Upper lobe of left lung (tissue), 6 donors: ENCODE data around the gene PRICKLE3. TPM values are rescaled to one million over a fixed set of nuclear protein-coding genes. Genes with fewer than 3 reads are reported as not detected.

ENCODE experiments used
- ATAC-seq, 2 donors: fragments of 200-7000 bp; cut with Tn5 transposase; one replicate each; pipeline ENCODE4 v1.9.1; 2022; ENCODE audit warnings: mild to moderate bottlenecking in 2 of 2, moderate library complexity in 2 of 2; ENCODE audit not compliant: low FRiP score in 2 of 2
- DNase-seq, 2 donors: peaks; one replicate each; pipeline ENCODE4 v3.0.0-alpha.2; 2019 to 2020
- H3K27ac ChIP-seq, 4 donors: fragments of 200-600 bp; sonication (generic); one replicate each; pipeline ENCODE4 v1.5.1; 2016 to 2019
- H3K27me3 ChIP-seq, 4 donors: fragments of 200-600 bp; sonication (generic); one replicate each; pipeline ENCODE4 v1.5.1; 2017 to 2019
- H3K36me3 ChIP-seq, 4 donors: fragments of 200-600 bp; sonication (generic); one replicate each; pipeline ENCODE4 v1.5.1; 2016 to 2019
- H3K4me1 ChIP-seq, 4 donors: fragments of 200-600 bp; sonication (generic); one replicate each; pipeline ENCODE4 v1.5.1; 2018 to 2019
- H3K4me3 ChIP-seq, 4 donors: fragments of 200-600 bp; sonication (generic); one replicate each; pipeline ENCODE4 v1.5.1; 2017 to 2019; ENCODE audit warnings: mild to moderate bottlenecking in 2 of 4, moderate library complexity in 1 of 4
- H3K9me3 ChIP-seq, 4 donors: fragments of 200-600 bp; sonication (generic); one replicate each; pipeline ENCODE4 v1.5.1; 2018 to 2019
- CTCF ChIP-seq, 6 experiments: fragments of 450-650 bp in 4 of 6; fragments of 200-600 bp in 2 of 6; sonication (generic) in 2 of 6; IDR thresholded peaks; one replicate each; pipeline ENCODE4 v1.5.1; 2016 to 2019; ENCODE audit warnings: antibody characterized with exemption in 6 of 6
- EP300 ChIP-seq, 4 donors: sonication (generic); formaldehyde crosslinking; IDR thresholded peaks; one replicate each; pipeline ENCODE4 v1.5.1; 2017; ENCODE audit warnings: antibody characterized with exemption in 4 of 4, control low read depth in 2 of 4
- POLR2A ChIP-seq, 4 donors: fragments of 450-650 bp; IDR thresholded peaks; one replicate each; pipeline ENCODE4 v1.5.1; 2016 to 2017; ENCODE audit warnings: antibody characterized with exemption in 4 of 4, mild to moderate bottlenecking in 2 of 4
- POLR2AphosphoS5 ChIP-seq, 2 donors: sonication (generic); formaldehyde crosslinking; IDR thresholded peaks; one replicate each; pipeline ENCODE4 v1.5.1; 2017; ENCODE audit warnings: antibody characterized with exemption in 2 of 2
- WGBS, 2 donors: methylation state at CpG; one replicate each; pipeline ENCODE4 v1.1.5; 2017 to 2018; 5-methylcytosine and 5-hydroxymethylcytosine counted together
- total RNA-seq, 6 donors: library from RNA; depleted of rRNA in 4 of 6; stranded (reverse); fragments of >200 nt in 4 of 6; gene quantifications; one replicate each; pipeline versions ENCODE4 v1.1.0 to v1.2.1, GENCODE V29; 2016 to 2021
- donor health status: DM: no; HTN: no; CAD: no; lungs with moderate emphysema.
- donor health status: DM: no; HTN: yes; CAD: no; lungs with severe emphysema.

PRICKLE3 gene
- total RNA-seq, 6 donors from 2014 or later: 14.4 to 43.0 (median 19.7) TPM

DNA sequence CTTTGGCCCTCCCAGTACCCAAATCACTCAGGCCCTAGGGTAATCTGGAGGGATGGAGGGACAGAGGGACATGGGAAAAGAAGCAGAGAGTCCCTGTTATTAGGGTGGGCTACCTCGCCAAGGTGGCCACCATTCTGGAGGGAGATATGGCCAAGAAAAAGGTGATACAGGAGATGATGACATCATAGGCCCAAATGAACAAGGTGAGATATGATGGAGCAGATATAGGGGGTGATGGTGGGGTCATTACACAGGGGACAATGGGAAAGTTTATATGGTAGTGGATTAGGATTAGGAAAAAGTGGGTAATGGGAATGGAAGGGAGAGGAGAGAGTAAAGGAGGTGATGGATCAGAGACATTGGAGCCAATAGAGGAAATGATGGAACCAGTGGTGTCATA is 26.7 kb upstream of the PRICKLE3 start:
- ATAC-seq (no peak), DNase-seq (no peak)
- no peaks in the 10 kb centered on the region for H3K27me3 ChIP-seq
- no peak for TF ChIP-seq EP300 (IDR thresholded peaks at IDR 0.05)
- no peak for TF ChIP-seq POLR2A (IDR thresholded peaks at IDR 0.05)
- no peak for TF ChIP-seq POLR2AphosphoS5 (IDR thresholded peaks at IDR 0.05)
- no peak for TF ChIP-seq CTCF (IDR thresholded peaks at IDR 0.05)
- H3K4me3 ChIP-seq: no peak overlapping the region
- no peak overlapping the region for H3K27ac ChIP-seq
- H3K9me3 ChIP-seq: no peaks in the 10 kb centered on the region
- 63 to 83% methylated on average over 1 of the region's 1 CpG for WGBS, 2 donors
- no peaks in the 10 kb centered on the region for H3K36me3 ChIP-seq
- H3K4me1 ChIP-seq: no peaks in the 10 kb centered on the region

DNA sequence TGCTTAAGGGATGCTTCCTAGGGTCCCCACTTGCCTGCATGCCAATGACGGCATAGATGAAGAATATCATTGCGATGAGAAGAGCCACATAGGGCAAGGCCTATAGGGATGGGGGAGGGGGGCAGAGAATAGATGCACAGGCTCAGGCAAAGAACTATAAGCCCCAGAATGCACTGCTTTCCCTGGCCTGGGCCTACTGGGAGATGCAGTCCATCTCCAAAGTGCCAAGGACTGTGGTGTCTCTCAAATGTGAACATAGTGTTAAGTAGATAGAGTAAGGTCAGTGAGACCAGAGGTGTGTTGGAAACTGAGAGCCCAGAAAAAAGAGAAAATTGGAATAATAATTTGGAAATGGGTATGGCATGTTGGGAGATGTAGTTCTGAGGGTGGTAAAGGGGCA is 26.0 kb upstream of the PRICKLE3 start:
- Histone ChIP-seq H3K36me3 (no peaks in the 10 kb centered on the region), H3K27me3 (no peaks in the 10 kb centered on the region), H3K4me3 (no peak overlapping the region), H3K4me1 (no peaks in the 10 kb centered on the region), H3K9me3 (no peaks in the 10 kb centered on the region), H3K27ac (no peak overlapping the region)
- DNase-seq (no peak), ATAC-seq (no peak)
- TF ChIP-seq CTCF (IDR thresholded peaks at IDR 0.05) (no peak), EP300 (IDR thresholded peaks at IDR 0.05) (no peak), POLR2A (IDR thresholded peaks at IDR 0.05) (no peak), POLR2AphosphoS5 (IDR thresholded peaks at IDR 0.05) (no peak)
- 73 to 83% methylated on average over 1 to 2 of the region's 2 CpGs for WGBS, 2 donors

DNA sequence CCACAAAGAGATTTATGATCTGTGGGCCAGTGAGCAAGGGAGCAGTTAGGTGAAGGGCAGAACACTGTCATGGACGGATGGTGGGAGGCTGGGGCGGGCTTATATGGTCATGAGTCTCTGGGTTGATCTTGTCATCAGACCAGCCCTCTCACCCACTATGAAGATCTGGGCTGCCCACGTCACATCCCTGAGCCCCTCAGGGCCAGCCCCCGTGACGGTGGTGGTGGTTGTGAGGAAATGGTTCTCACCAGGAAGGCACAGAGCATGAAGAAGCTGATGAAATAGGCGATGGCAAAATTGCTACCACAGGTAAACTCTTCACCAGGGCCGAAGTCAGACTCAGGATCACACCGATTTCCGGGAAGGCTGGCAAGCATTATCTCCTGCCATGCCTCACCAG is 24.9 kb upstream of the PRICKLE3 start:
- Histone ChIP-seq H3K27me3 (no peaks in the 10 kb centered on the region), H3K36me3 (no peaks in the 10 kb centered on the region), H3K27ac (no peak overlapping the region), H3K4me1 (no peaks in the 10 kb centered on the region), H3K4me3 (no peak overlapping the region), H3K9me3 (no peaks in the 10 kb centered on the region)
- 81% methylated on average over 9 of the region's 9 CpGs; no CpG with 5 or more reads in 1 of the 2 donors for WGBS, 2 donors
- TF ChIP-seq EP300 (IDR thresholded peaks at IDR 0.05) (no peak), POLR2AphosphoS5 (IDR thresholded peaks at IDR 0.05) (no peak), POLR2A (IDR thresholded peaks at IDR 0.05) (no peak), CTCF (IDR thresholded peaks at IDR 0.05) (no peak)
- ATAC-seq (no peak), DNase-seq (no peak)

DNA sequence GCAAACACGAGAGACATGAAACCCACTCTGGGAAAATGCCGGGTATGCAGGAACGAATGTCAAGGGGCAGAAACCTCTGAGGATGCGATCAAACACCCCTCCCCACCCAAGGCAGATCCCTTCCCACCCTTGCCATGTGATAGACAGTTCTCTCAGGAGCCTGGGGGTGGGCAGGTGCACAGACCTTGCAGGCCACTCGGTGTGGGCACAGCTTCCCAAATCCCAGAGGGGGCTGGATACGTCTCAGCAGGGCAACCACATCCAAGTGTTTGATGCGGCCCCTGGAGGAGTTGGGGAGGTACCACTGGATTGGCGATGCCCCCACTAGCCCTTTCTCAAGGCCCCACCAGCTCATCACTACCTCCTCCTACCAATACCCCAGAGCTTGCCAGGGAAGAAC is 24.2 kb upstream of the PRICKLE3 start:
- no peak for ATAC-seq
- Histone ChIP-seq H3K9me3 (no peaks in the 10 kb centered on the region), H3K27ac (no peak overlapping the region), H3K4me3 (no peak overlapping the region), H3K4me1 (no peaks in the 10 kb centered on the region), H3K27me3 (no peaks in the 10 kb centered on the region), H3K36me3 (no peaks in the 10 kb centered on the region)
- DNase-seq: no peak
- TF ChIP-seq POLR2AphosphoS5 (IDR thresholded peaks at IDR 0.05) (no peak), CTCF (IDR thresholded peaks at IDR 0.05) (no peak), POLR2A (IDR thresholded peaks at IDR 0.05) (no peak), EP300 (IDR thresholded peaks at IDR 0.05) (no peak)
- WGBS, 2 donors: 72% methylated on average over 8 of the region's 8 CpGs; no CpG with 5 or more reads in 1 of the 2 donors

DNA sequence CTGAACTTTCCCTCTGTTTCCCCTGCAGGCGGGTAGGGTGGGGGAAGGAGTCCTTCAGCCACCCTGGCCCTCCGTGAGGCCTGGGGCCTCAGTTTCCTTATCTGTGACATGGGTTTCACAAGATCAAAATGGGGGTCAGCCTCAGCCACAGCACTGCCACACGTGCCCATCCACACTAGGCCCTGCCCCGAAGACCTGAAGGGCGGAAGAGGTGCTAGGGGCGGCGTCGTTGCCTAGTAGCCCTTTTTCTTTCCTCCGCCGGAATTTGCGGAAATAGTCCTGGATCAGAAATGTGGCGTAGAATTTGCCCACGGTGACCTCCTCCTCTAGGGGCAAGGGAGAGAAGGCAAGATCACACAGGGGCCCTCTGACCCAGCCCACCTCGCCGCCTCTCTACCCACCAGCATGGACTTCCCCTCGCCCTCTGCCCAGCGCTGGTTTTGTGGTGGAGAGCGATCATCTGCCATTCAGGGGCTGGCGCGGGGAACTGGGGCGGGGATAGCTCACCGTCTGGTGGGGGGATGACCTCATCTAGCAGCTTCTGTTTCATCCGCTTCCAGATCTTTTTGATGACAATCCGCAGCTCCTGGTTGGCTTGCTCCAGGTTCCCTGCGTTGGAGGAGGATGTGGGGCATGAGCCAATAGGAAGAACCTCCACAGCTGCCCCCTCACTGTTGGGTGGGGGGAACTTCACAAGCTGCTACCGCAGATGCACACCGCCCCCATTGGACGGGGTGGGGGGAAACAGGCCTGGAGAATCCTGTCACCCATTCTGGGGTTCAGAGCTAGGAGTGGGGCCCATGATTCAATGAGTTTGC is 23.5 kb upstream of the PRICKLE3 start:
- no peak for ATAC-seq
- no peaks in the 10 kb centered on the region for H3K4me1 ChIP-seq
- WGBS, 2 donors: 26 to 57% methylated on average over 7 to 27 of the region's 28 CpGs
- no peak overlapping the region for H3K4me3 ChIP-seq
- H3K27ac ChIP-seq: no peak overlapping the region
- no peaks in the 10 kb centered on the region for H3K27me3 ChIP-seq
- no peaks in the 10 kb centered on the region for H3K9me3 ChIP-seq
- DNase-seq: no peak
- TF ChIP-seq POLR2A (IDR thresholded peaks at IDR 0.05) (no peak), EP300 (IDR thresholded peaks at IDR 0.05) (no peak), CTCF (IDR thresholded peaks at IDR 0.05) (no peak), POLR2AphosphoS5 (IDR thresholded peaks at IDR 0.05) (no peak)
- no peaks in the 10 kb centered on the region for H3K36me3 ChIP-seq
